GM21367 (cell line): ENCODE results near the gene SHLD1.

Experiments
- ATAC-seq: cut with Tn5 transposase; IDR thresholded peaks from one replicate; pipeline ENCODE4 v1.9.1; 2021; ENCODE audit not compliant: unreplicated experiment

The SHLD1 gene

GRCh38 chr20:5811746-5812145 is 61.5 kb downstream of the SHLD1 start:
- ATAC-seq: no peak

- ATAC-seq: no peak
Measured at GRCh38 chr20:5818346-5818681, 68.1 kb downstream of the SHLD1 start.

GRCh38 chr20:5820738-5821137 is 70.5 kb downstream of the SHLD1 start:
- no peak for ATAC-seq

- ATAC-seq: no peak
Measured at GRCh38 chr20:5821627-5822215, 71.5 kb downstream of the SHLD1 start.

DNA sequence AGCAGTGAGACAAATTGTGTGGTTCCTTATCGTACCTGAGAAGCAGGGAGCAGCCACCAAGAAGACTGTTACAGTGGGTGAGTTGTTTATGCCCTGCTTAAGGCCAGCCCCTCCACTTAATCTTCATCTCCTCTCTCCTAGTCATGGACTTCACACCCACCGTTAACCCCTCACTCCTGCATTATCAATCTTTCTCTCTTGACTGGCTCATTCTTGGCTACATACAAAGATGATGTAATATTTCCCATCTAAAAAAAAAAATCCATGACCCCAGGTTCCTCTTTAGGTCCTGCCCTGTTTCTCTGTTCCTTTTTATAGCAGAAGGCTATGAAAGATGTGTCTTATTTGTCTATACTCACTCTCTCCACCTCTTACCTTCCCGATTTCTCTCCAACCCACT is 72.4 kb downstream of the SHLD1 start:
- no peak for ATAC-seq

GRCh38 chr20:5825130-5825719 is 75.0 kb downstream of the SHLD1 start:
- no peak for ATAC-seq

DNA sequence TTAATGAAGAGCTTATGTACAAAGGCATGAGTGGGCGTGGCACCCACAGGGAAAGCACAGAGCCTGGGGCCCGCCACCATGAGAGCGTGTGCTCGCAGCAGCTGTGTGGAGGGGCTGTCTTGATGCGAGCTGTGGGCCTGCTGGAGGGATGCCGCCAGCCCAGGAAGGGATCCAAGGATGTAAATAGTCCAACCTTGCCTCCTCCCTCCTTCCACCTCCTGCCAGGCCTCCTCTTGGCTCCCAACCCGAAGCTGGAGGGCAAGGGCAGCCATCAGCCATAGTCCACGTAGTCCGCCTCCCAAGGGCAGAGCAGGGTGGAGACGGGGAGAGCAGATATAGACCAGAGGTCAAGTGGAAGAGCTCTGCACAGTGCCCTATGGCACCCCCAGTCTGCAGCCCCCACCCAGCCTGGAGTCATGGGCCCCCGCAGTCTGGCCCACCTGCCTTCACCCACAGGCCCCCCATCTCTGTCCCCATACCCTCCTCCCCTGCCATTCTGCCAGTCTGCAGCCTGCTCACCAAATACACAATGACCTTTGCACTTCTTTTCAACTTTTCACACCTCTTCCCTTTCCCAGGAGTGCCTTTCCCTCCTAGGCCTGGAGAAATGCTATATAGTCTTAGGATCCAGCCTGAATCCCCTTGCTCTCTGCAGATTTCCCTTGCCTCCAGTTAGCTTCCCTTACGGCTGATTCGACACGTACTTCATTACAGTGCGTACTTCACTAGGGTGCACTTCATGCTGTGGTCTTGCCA is 77.1 kb downstream of the SHLD1 start:
- ATAC-seq: no peak

DNA sequence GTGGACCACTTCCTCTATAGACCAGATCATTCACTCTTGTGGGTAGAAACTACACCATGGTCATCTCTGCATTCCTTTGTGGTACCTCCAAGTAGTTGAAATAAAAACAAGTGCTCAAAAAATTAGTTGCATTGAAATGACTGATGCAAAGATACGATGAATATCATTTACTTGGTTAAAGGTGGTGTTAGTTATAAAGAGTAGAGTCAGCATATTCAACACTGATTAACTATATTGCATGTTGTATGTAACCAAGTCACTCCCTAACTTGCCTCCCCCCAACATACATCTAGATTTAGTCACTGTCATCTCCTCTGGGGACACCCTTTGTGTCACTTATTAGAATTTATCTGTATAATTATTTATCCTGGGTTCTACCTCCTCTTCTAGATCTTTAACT is 77.7 kb downstream of the SHLD1 start:
- no peak for ATAC-seq

DNA sequence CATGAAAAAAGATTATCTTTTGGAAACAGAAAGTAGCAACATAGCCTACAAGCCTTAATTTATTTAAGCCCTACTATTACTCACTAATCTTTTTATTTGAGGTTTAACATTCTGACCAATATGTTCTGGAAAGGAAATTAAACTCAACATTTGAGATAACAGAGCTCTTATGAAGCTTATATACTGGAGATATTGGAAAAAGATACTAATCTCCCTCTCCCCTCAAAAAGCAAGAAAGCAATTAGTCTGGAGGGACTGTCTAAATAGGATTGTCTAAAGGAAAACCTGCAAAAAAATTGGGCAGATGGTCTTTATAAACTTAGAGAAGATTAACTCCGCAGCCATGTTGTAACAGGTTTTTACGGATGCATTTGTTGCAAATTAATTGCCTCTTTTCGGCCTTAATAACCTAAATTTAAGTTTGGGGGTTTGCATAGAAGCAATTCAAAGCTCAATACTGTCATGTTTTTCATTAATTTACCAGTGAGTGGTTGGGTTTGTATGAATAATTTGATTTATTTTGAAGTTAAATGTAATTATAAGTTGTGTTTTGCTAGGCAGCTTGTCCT is 79.1 kb downstream of the SHLD1 start:
- ATAC-seq: no peak

GRCh38 chr20:5831539-5832237 is 81.5 kb downstream of the SHLD1 start:
- no peak for ATAC-seq

- no peak for ATAC-seq
Measured at GRCh38 chr20:5833309-5833941, 83.2 kb downstream of the SHLD1 start.

DNA sequence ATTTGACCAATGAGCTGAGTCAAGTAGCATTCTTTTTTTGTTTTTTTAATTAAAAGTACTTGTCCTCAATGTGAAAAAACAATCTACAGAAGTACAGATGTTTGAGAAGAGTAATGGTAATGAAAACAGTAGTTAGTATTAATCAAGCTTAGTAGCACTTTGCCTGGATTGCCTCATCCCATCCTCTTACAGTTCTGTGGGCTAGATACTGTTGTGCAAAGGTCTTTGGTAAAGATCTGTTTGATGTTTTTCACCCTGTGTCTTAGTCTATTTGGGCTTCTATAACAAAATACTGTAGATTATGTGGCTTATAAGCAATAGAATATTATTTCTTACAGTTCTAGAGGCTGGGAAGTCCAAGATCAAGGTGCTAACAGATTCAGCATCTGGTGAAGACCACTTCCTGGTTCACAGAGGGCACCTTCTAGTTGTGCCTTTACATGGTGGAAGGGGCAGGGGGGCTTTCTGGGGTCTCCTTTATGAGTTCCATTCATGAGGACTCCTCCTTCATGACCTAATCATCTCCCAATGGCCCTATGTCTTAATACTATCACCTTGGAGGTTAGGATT is 84.3 kb downstream of the SHLD1 start:
- ATAC-seq: no peak

GRCh38 chr20:5835321-5835821 is 85.2 kb downstream of the SHLD1 start:
- no peak for ATAC-seq

DNA sequence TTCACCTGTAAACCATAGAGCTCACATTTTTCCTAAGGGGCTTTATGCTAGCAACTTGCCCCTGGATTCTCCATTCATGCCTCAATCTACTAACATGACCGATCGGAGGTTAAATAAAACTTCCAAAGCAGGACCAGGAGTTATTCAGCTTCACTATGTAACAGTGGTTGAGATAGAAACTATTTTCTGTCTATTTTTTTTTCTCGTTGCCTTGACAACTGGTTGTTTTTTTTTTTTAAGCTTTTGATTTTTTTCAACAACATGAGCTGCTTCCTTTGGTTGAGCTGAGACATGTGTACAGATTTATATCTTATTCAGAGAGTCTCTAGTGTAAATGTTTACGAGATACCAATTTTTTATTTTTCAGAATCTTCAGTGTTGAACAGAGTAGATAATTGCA is 85.7 kb downstream of the SHLD1 start:
- no peak for ATAC-seq

GRCh38 chr20:5836569-5836968 is 86.4 kb downstream of the SHLD1 start:
- no peak for ATAC-seq

DNA sequence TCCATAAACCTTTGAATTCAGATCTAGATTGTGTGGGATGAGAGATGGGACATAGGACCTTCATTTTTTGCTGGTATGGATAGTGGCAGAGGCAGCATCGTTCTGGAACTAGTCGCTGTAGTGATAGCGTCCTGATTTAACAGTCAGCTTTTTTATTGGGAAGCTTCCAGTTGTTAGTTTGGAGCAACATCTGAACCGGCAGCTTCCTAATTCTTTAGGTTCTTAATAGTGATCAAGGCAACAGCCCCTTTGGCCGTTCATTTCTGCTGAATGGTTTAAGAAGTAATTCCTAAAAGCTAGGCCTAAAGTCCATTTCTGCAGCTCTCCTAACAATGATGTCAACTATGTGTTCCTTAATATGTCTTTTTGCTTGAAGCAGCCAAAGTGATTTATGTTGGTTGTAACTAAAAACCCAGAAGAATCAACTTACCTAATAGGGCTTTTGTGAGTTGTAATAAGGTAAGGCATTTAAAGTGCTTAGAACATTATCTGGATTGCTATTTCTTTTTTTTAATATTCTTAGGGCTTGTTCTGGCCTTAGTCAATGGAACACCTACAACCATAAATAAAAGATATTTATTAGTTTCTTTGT is 90.3 kb downstream of the SHLD1 start:
- ATAC-seq: no peak

DNA sequence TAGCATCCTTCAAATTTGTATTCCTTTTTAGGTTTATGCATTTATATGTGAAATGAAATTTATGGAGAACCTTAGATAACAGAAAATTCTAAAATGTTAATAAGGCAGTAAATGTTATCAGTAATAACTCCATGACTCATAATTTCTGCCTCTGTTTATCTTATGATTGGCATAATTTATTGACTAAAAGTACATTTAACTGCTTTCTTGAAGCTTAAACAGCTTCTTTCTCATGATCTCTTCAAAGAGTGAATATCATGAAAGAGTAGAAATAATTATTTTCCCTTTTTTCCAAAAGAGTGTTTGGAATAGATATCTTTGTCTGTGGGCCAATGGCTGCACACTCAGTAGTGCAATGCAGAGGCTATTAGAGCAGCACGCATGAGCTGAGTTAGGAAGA is 91.3 kb downstream of the SHLD1 start:
- no peak for ATAC-seq

GRCh38 chr20:5842465-5842864 is 92.3 kb downstream of the SHLD1 start:
- no peak for ATAC-seq

DNA sequence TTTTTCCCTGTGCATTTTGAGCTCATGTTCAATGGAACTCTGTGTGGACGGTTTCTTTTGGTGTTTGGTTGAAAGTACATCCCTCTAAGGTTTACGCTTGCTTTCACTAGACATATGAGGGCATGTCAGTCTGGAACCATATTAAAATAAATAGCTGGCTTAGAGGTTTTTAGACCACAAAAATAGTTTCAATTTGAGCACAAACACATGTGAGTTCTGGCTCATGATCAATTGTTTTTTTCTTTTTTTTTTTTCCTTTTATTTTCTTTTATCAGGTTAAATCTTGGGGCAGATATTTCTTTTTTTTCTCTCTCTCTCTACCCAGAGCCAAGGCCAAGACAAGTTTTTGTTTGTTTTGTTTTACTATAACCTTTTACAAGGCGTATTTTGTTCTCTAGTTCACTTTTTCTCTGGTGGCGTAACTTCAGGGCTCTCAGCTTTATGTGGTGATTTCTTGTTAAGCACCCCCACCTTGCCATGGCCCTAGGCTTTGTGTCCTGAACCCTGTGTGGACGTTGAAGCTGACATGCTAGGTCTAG is 92.9 kb downstream of the SHLD1 start:
- ATAC-seq: peak; percentile 64

- peak; percentile 62 for ATAC-seq
Measured at GRCh38 chr20:5844063-5844681, 94.0 kb downstream of the SHLD1 start.
